HEK293 (cell line): ENCODE measurements around the gene TRAF5.
A peak's percentile ranks its signal among the peaks of the same experiment; 100 is the strongest.

Experiments
- CTCF ChIA-PET: fragments of 350-600 bp; formaldehyde crosslinking; extraction: SDS; loops from one replicate; lab custom pipeline; 2021; ENCODE audit warnings: antibody characterized with exemption; lab: Yijun Ruan, JAX
- POLR2A ChIA-PET: fragments of 300-600 bp; formaldehyde crosslinking; extraction: SDS; loops from one replicate; lab custom pipeline; 2020; ENCODE audit warnings: antibody characterized with exemption, inconsistent platforms; lab: Yijun Ruan, JAX
- H3K27ac ChIP-seq: fragments of 200-500 bp; sonication (Bioruptor generic); 2 replicates; pipeline ENCODE4 v1.5.1; 2014; ENCODE audit warnings: low read depth, low read length, control low read depth, inconsistent platforms; ENCODE audit errors: extremely low read depth
- H3K36me3 ChIP-seq, 2 experiments: fragments of 200-500 bp in 1 of 2; sonication (Bioruptor generic) in 1 of 2; 1 replicate in 1 of 2; 2 replicates in 1 of 2; pipeline ENCODE4 v1.5.1; 2014 to 2017; ENCODE audit warnings: inconsistent platforms in 2 of 2, low read length in 2 of 2; ENCODE audit not compliant: control insufficient read depth in 2 of 2, insufficient read depth in 1 of 2
- H3K4me1 ChIP-seq: fragments of 200-500 bp; sonication (Bioruptor generic); 2 replicates; pipeline ENCODE4 v1.5.1; 2014; ENCODE audit warnings: mild to moderate bottlenecking, low read length, inconsistent platforms; ENCODE audit not compliant: control insufficient read depth, insufficient read depth
- H3K4me3 ChIP-seq: 2 replicates; pipeline ENCODE4 v1.5.1; 2011; ENCODE audit warnings: low read depth, mild to moderate bottlenecking, control low read depth, low read length, moderate library complexity
- H3K9me3 ChIP-seq: fragments of 200-500 bp; sonication (Bioruptor generic); 2 replicates; pipeline ENCODE4 v1.5.1; 2014; ENCODE audit warnings: low read depth, low read length, inconsistent platforms; ENCODE audit not compliant: control insufficient read depth, insufficient read depth
- BCL6B ChIP-seq: fragments of 450-650 bp; formaldehyde crosslinking; IDR thresholded peaks from 2 replicates; pipeline ENCODE4 v1.5.1; 2017; ENCODE audit warnings: missing biosample characterization, missing genetic modification characterization
- CTCF ChIP-seq: fragments of 450-650 bp; formaldehyde crosslinking; IDR thresholded peaks from 2 replicates; pipeline ENCODE4 v1.5.1; 2016; ENCODE audit warnings: missing biosample characterization, missing genetic modification characterization
- EGR2 ChIP-seq: fragments of 450-650 bp; formaldehyde crosslinking; IDR thresholded peaks from 2 replicates; pipeline ENCODE4 v1.5.1; 2016; ENCODE audit warnings: low read depth, missing biosample characterization, missing genetic modification characterization
- IKZF3 ChIP-seq: fragments of 450-650 bp; IDR thresholded peaks from 2 replicates; pipeline ENCODE4 v1.5.0; 2018; ENCODE audit warnings: missing biosample characterization, mild to moderate bottlenecking, missing genetic modification characterization, moderate library complexity
- KLF8 ChIP-seq: fragments of 450-650 bp; formaldehyde crosslinking; IDR thresholded peaks from 2 replicates; pipeline ENCODE4 v1.5.1; 2016; ENCODE audit warnings: missing biosample characterization, missing genetic modification characterization
- PRDM2 ChIP-seq: fragments of 450-650 bp; formaldehyde crosslinking; IDR thresholded peaks from 2 replicates; pipeline ENCODE4 v1.5.1; 2016; ENCODE audit warnings: missing biosample characterization, missing genetic modification characterization, borderline replicate concordance
- PRDM6 ChIP-seq: fragments of 450-650 bp; formaldehyde crosslinking; IDR thresholded peaks from 2 replicates; pipeline ENCODE4 v1.5.1; 2017; ENCODE audit warnings: missing biosample characterization, missing genetic modification characterization
- TRIM28 ChIP-seq: IDR thresholded peaks from 2 replicates; pipeline ENCODE4 v1.6.1; 2011; ENCODE audit warnings: low read length, control low read depth, borderline replicate concordance
- WT1 ChIP-seq: fragments of 450-650 bp; formaldehyde crosslinking; IDR thresholded peaks from 2 replicates; pipeline ENCODE4 v1.5.1; 2016; ENCODE audit warnings: missing biosample characterization, missing genetic modification characterization
- ZBTB26 ChIP-seq: fragments of 450-650 bp; formaldehyde crosslinking; optimal IDR thresholded peaks from 2 replicates; pipeline ENCODE3; 2016; ENCODE audit warnings: missing biosample characterization, mild to moderate bottlenecking, missing genetic modification characterization
- ZNF121 ChIP-seq: fragments of 450-650 bp; formaldehyde crosslinking; IDR thresholded peaks from 2 replicates; pipeline ENCODE4 v1.5.1; 2016; ENCODE audit warnings: missing biosample characterization, missing genetic modification characterization
- ZNF292 ChIP-seq: fragments of 450-650 bp; formaldehyde crosslinking; IDR thresholded peaks from 2 replicates; pipeline ENCODE4 v1.5.1; 2016; ENCODE audit warnings: low read depth, missing biosample characterization, missing genetic modification characterization, borderline replicate concordance
- ZNF423 ChIP-seq: fragments of 450-650 bp; formaldehyde crosslinking; IDR thresholded peaks from 2 replicates; pipeline ENCODE4 v1.5.1; 2016; ENCODE audit warnings: missing biosample characterization, missing genetic modification characterization
- ZNF596 ChIP-seq: fragments of 450-650 bp; IDR thresholded peaks from 2 replicates; pipeline ENCODE4 v1.5.0; 2018; ENCODE audit warnings: missing biosample characterization, mild to moderate bottlenecking, missing genetic modification characterization, moderate library complexity
- ZSCAN23 ChIP-seq: fragments of 450-650 bp; formaldehyde crosslinking; IDR thresholded peaks from 2 replicates; pipeline ENCODE4 v1.5.1; 2016; ENCODE audit warnings: missing biosample characterization, missing genetic modification characterization

The TRAF5 gene

GRCh38 chr1:211330282-211330936 is 3.8 kb downstream of the TRAF5 start (continued):
- no peak for TF ChIP-seq PRDM6 (tag by site-specific recombination)
- no peak for TF ChIP-seq CTCF
- no peak for TF ChIP-seq ZNF292 (tag by site-specific recombination)
- no peak for TF ChIP-seq BCL6B (tag by site-specific recombination)
- no peak for TF ChIP-seq ZBTB26
- no peak for TF ChIP-seq ZNF121 (tag by site-specific recombination)
- no peak for TF ChIP-seq ZNF596 (tag by site-specific recombination)
- TF ChIP-seq EGR2 (tag by site-specific recombination) = peak; percentile 61
- TF ChIP-seq IKZF3 (tag by site-specific recombination) = no peak
- no peak for TF ChIP-seq KLF8
- TF ChIP-seq WT1 (tag by site-specific recombination) = peak; percentile 54; the same call in 1 of the 2 replicates

- peaks cover 6% of the 10 kb centered on the region for H3K4me1 ChIP-seq
- ChIA-PET CTCF (interaction anchor here (0.7 to 1.9 kb wide), 4 partner anchors 8 to 324 kb away, joined by 3 to 8 read pairs (median 3); no protein-coding TSS in a partner anchor), POLR2A (interaction anchor here (0.7 to 1.1 kb wide), 3 partner anchors 64 to 464 kb away, joined by 3 read pairs; no protein-coding TSS in a partner anchor)
- no peak overlapping the region for H3K27ac ChIP-seq
- no peaks in the 10 kb centered on the region for H3K9me3 ChIP-seq
- H3K4me3 ChIP-seq = no peak overlapping the region
- TF ChIP-seq ZNF423 (tag by site-specific recombination) = no peak
- TF ChIP-seq PRDM2 (tag by site-specific recombination) = no peak
- TF ChIP-seq ZSCAN23 (tag by site-specific recombination) = no peak
- no peak for TF ChIP-seq TRIM28
- H3K36me3 ChIP-seq = no peaks in the 10 kb centered on the region
Measured at GRCh38 chr1:211331011-211331709, 4.5 kb downstream of the TRAF5 start.
